GM21447 (cell line): Measurements from ENCODE around the gene YPEL2.

Experiments
- ATAC-seq: cut with Tn5 transposase; IDR thresholded peaks from one replicate; pipeline ENCODE4 v1.9.1; 2021; ENCODE audit not compliant: unreplicated experiment

The YPEL2 gene

GRCh38 chr17:59356543-59357218 is 25.2 kb downstream of the YPEL2 start:
- no peak for ATAC-seq

DNA sequence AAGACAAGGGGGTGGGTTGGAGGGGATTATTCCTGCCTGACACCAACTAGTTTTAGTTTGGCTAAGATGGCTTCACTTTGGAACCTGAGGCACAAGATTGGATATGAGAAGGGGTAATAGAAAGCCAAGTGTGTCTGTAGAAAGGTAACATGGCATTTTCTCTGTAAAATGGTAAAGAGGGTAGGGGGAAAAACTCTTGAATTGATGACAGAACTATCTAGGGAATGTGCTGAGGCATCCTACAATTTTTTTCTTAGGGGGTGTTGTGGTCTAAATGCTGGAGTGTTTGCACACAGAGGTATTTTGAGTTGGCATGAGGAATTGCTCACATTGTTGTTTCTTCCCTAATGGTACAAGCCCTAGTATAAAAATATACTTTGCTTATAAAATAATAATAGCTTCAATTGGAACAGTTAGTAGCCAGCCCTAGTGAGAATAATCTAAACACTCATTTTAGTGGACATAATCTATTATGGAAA is 25.8 kb downstream of the YPEL2 start:
- no peak for ATAC-seq

DNA sequence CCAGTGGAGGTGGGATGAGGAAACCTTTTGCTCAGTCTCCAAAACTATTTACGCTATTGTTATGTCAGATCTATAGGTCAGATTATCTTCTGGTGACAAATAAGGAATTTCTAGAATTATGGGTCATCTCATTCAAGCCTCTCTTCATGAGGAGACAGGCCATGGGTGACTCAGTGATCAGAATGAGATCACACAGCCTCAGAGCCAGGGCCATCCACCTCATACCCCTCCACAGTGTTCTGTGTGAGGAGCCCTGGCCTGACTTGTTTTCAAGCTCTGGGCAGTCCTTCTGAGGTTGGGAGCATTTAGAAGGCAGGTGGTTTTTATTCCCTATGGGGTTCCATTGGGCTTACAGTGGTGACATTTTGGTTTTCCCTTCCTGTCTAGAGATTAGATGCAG is 26.5 kb downstream of the YPEL2 start:
- no peak for ATAC-seq

DNA sequence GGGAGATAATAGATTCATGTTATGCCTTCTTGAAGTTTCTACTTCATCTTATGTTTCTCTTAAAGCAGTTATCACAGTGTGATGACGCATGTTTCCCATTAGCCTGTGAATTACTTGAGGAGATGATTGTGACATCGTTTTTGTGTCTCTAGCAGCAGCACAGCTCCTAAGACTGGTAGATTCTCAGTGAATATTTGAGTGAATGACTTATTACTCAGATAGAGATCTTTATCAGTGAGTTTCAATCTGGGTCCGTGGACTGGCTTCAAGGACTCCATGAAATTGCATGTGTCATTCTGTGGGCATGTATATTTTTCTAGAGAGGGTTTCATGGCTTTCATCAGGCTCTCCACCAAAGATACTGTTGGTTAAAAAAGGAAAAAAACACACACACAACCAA is 29.9 kb downstream of the YPEL2 start:
- no peak for ATAC-seq

DNA sequence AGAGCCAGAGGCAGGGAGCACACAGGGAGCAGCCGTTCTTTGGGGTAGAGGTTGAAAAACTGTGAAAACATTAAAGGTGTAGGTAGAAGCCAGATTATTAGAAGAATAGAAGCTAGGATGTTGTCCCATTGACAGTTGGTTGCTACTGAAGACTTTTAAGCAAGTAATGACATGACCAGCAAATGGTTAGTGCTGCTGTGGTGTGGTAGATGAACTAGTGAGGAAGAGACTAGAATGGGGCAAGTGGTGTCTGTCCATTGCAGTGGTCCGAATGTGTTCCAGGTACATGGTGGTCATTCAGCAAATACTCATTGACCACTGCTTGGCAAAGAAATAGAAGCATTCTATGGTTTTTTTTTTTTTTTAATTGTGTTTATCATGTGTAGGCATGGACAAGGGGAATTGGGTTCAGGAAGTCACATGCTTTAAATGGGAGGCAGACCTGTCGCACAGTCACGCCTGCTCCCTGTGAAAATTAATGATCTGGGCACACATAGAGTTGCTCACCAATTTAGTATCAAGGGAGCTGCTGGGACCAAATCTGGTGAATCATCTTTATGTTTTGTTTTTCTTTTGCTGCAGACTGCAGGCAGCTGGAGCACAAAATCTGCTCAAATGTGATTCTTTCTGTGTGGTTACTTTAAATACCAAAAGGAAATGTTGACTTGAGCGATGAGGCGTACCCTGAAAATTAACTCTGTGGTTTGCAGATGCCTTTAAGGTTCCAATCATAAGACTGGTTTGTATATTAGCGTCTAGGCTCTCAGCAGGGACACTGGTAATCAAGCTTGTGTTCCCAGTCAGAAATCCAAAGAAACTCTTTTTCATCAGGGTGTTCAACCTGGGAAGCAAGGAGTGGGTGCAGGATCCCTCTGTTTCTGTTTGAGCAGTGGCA is 30.7 kb downstream of the YPEL2 start:
- ATAC-seq = peak; percentile 68

- ATAC-seq = peak; percentile 3
Measured at GRCh38 chr17:59362811-59363205, 31.4 kb downstream of the YPEL2 start.

GRCh38 chr17:59365383-59365981 is 34.0 kb downstream of the YPEL2 start:
- ATAC-seq = no peak

GRCh38 chr17:59366040-59366757 is 34.7 kb downstream of the YPEL2 start:
- ATAC-seq = no peak

- ATAC-seq = no peak
Measured at GRCh38 chr17:59366773-59367656, 35.6 kb downstream of the YPEL2 start.

GRCh38 chr17:59367657-59368045 is 36.2 kb downstream of the YPEL2 start:
- ATAC-seq = no peak

GRCh38 chr17:59368218-59368857 is 36.9 kb downstream of the YPEL2 start:
- no peak for ATAC-seq

GRCh38 chr17:59369031-59369975 is 37.8 kb downstream of the YPEL2 start:
- no peak for ATAC-seq

GRCh38 chr17:59370593-59371299 is 39.3 kb downstream of the YPEL2 start:
- no peak for ATAC-seq

DNA sequence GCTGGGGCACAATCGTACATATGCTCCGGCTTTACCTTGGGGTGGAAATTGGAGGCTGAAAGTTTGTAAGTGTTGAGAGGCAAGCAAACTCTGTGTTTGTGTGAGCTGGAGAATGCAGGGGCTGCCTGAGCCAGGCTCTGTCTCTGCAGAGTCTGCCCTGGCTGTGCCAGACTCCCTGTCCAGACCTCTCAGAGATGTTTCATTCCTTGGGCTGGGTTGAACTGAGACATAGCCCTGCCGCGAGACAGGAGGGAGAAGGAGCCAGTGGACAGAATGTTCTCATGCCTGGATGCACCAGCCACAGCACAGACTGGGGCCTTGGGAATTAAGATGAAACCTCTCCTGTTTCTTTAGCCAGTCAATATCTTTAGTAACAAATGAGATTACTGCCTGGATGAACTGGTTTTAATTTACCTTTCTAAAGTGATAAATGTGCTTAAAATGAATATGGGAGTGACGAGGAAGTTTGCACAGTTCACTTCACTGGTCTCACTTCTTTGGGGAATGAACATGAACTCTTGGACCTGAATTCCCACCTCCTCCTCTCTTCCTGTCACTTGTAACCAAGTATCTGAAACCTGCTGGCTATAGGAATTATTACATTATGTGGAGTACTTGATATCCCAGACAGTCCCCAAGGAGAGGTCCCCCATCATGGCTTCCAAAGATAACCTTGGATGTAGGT is 40.1 kb downstream of the YPEL2 start:
- no peak for ATAC-seq

GRCh38 chr17:59372138-59372751 is 40.8 kb downstream of the YPEL2 start:
- ATAC-seq = peak; percentile 68

- ATAC-seq = no peak
Measured at GRCh38 chr17:59373882-59374495, 42.5 kb downstream of the YPEL2 start.
